Anterior cingulate cortex (tissue), 58 donors: ENCODE data around the gene KCNV2.

Experiments
- DNase-seq, 58 donors: peaks; one replicate each; lab custom pipeline; 2025; lab: John Stamatoyannopoulos, UW

KCNV2 gene

GRCh38 chr9:2718698-2719033, 1.4 kb downstream of the KCNV2 start:
- no peak for DNase-seq

- DNase-seq = no peak
Observed at GRCh38 chr9:2720179-2720654, 2.9 kb downstream of the KCNV2 start.

DNA sequence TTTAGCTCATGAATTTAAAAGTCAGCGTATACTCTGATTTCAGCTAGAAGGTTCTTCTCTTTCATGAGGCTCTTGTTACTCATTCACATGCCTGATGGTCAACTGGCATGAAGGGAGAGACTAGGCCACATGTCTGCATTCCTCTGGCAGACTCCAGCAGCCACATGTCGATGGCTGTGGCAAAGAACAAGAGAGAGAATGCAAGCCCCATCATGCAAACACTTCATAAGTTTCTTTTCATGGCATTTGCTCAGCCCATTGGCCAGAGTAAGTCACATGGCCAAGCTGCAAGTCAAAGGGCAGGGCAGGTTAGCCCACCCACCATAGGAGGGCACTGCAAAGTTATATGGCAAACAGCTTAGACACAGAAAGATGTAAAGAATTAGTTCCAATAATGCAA, 5.4 kb downstream of the KCNV2 start:
- no peak for DNase-seq

DNA sequence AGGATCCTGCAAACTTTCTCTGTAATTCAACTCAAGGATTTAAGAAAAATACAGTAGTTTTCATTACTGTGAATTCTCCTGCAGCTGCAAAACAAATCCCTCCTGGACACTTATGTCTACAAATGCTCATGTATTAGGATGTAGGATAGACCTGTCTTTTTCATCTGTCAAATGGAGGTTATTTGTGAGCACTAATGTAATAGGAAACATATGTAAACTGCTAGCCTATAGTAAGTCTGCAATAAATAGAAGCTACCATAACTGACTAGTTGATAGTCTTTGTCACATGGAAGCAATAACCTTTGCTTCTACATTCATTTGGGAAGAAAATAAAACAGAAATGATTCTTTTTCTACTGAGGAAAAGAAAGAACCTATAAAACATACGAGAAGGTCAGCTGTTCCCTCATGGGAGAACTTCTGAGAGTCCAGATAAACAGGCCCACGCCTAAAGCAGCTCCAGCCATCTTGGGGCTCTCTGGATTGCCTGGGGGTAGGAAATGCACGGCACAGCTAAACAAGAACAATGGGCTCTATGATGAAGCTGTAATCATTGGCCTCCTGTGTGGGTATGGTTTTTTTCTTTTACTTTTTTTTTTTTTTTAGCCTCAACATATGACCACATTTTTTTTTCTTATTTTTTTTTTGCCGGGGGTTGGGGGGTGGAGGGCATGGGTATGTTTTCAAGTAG, 6.2 kb downstream of the KCNV2 start:
- DNase-seq = no peak

DNA sequence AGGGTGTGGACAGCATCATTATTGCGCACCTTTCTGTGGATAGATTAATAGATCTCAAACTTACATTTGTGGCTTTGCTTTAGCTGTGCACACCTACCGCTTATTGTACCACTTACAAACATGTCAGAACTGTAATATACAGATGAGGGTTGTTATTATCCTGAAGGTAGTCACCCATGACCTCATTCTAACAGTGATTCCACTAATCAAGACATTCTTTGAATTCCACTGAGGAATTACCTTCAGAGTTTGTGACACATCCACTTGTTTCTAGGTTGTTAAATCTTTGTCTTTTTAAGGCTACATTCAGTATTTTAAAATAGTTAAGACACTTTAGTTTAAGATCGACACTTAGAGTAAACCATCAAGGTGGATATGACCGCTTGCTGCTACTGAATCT, 7.8 kb downstream of the KCNV2 start:
- DNase-seq = no peak

DNA sequence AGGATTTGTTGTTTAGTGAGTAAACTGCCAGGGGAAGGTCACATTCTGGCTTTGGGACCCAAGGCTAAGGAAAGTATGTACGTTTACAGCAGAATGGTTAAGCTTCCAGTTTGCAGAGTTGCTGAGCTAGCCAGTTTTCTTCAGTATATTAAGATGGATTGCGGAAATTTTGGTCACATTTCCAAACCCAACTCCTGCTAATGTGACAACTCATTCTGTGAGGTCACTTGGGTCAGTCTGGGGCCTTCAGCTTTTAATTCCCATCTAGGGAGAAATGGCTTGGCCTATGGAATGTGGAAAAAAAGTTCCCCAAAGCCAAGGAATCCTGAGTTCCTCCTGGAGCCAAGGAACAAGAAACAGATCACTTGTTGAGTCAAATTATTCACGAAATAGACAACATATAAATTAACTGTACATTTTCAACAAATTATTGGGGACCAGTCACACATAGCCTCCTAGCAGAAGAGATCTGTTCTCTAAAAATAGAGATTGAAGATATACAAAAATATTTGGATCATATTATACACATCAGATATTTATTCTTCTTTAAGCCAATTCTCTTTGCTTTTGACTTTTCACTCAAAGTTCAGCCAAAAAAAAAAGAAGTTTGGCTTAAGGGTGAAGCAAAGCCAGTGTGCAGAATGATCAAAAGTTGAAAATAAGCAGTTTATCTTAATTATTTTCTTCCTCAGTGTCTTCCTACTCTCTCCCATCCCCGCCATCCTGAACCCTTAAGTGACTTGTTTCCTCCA, 8.8 kb downstream of the KCNV2 start:
- no peak for DNase-seq

- no peak for DNase-seq
Observed at GRCh38 chr9:2726650-2727340, 9.5 kb downstream of the KCNV2 start.

GRCh38 chr9:2727374-2727773, 10.1 kb downstream of the KCNV2 start:
- DNase-seq = no peak

- DNase-seq = peak in 6 of 58 donors; percentile 1 to 12 (median 4)
Observed at GRCh38 chr9:2727966-2728613, 10.8 kb downstream of the KCNV2 start.

DNA sequence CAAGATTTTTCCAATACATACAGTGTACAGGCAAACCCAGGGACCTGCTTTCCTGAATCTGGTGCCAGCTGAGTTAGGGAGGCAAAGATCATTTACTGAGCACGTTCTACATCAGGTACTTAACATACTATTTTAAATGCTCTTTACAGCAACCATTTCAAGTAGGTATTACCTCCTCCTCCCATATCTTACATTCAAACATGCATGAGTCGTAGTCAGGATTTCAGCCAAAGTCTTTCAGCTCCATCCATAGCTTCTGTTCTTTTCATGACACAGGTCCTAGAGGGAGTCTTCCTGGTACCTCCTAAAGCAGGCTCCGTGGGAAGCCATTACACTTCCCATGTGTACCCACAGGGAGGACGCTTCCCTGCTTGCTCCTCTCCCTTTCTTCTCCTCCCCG, 11.7 kb downstream of the KCNV2 start:
- no peak for DNase-seq

DNA sequence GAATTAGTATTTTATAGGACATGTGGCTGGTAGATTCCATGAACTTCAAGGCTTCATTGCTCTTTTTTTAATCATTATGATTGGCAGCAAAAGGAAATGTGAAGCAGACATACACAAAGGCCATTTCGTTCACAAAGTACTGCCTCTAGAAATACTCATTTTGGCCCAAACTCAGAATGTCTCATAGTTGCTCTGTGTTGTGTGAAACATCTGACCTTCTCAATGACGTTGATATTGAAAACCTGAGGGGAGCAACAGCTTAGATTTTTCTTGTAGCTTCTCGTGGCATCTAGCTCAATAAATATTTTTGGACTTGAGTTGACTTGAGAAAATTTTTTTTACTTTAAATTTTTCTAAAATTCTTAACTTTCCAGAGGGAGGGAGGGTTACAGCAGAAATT, 12.4 kb downstream of the KCNV2 start:
- no peak for DNase-seq

DNA sequence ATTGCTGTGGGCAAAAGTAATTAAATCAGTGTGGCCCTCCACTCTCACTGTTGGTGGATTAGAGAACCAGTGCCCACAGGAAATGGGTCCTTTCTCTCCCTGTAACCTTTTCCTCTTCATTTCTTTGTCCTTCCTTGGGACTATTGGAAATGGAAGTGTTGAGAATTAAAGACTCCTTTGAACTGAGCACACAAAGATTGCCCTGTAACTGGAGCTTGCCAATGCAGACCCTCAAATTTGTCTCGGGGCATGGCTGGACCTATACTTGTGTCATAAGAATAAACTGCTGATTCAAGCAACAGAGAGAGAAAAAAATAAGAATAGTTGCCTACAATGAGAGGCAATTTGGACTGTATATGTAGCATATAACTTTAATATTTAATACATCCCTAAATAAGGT, 13.7 kb downstream of the KCNV2 start:
- DNase-seq = no peak

DNA sequence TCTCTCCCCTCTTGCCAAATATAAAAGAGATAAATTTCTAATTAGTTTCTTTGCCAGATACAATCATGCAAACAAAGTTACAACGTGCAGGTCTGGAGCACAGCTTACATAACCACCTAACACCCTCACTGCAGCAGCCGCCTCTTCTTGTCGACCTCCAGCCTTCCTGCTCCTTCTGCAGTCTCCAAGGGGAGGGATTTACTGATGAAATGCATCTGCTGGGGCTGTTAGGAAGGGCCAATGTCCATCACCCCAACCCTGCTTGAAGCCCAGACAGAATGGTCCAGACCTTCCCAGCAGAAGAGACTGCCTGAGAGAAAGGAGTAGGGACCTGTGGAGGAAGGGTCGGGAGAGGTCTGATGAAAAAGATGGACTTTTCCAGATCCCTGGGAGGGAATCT, 15.2 kb downstream of the KCNV2 start:
- no peak for DNase-seq

GRCh38 chr9:2740616-2741015, 23.3 kb downstream of the KCNV2 start:
- no peak for DNase-seq

- DNase-seq = no peak
Observed at GRCh38 chr9:2741441-2742158, 24.3 kb downstream of the KCNV2 start.

DNA sequence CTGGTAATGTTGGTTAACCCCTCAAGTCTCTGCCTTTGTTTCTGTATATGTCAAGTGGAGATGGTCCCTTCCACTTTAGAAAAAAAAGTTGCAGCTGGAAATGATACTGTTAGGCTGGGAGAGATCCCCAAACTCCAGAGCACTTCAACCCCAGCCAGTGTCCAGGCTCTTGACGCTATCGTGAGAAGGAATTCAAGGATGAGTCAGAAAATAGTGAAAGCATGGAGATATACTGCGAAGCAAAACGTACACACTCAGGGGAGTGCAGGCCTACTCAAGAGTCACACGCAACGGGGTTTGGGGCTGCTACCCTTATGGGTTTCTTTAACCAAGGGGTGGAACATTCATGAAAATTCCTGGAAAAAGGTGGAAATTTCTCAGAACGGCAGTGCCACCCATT, 24.9 kb downstream of the KCNV2 start:
- no peak for DNase-seq

DNA sequence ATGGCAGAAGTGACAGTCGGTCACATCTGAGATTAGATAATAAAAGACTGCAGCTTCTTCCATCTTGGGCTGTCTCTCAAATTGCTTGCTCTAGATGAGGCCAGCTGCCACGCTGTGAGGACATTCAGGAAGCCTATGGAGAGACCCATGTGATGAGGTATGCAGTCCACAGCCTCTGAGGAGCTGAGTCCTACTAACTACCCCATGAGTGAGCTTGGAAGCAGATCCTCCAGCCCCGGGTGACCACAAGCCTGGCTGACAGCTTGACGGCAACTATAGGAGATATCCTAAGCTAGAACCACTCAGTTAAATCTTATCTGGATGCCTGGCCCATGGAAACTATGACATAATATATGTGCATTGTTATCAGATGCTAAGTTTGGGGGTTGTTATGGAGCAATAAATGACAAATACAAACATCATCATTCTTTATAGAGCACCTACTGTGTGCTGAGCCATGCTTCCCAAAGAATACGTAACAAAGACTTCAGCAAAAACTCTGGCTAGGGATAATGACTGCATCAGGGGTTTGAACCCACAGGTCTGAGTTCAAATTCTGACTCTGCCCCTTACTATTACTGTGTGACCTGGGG, 26.7 kb downstream of the KCNV2 start:
- DNase-seq = no peak

DNA sequence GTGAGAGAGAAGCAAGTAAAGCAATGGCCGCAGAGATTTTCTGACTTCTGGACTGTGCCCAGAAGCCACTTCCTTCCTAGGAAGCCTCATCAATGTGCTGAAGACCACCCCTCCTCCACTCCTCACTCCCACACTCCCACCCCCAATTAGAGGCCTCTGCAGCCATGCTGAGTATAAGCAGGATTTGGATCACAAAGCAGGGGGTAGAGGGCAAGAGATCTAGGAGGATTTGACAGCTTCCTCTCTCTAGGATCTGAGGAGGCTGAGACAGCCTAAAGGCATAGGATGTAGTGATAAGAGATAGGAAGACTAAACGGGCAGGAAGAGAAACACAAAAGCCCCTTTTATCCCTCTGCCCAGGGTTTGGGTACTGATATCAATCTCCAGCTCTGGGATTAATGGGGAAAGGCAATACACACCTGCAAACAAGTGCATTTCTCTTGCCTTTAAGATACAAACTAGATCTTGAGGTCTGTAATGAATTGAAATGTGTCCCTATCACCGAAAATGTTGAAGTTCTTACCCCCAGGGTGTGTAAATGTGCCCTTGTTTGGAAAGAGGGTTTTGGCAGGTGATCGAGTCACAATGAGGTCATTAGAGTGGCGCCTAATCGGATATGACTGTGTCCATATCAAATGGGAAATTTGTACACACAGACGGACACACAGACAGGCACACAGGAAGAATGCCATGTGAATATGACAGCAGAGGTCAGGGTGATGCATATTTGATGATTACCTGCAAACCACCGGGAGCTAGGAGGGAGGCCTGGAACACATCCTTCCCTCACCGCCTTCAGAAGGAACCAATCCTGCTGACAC, 28.5 kb downstream of the KCNV2 start:
- DNase-seq = no peak

DNA sequence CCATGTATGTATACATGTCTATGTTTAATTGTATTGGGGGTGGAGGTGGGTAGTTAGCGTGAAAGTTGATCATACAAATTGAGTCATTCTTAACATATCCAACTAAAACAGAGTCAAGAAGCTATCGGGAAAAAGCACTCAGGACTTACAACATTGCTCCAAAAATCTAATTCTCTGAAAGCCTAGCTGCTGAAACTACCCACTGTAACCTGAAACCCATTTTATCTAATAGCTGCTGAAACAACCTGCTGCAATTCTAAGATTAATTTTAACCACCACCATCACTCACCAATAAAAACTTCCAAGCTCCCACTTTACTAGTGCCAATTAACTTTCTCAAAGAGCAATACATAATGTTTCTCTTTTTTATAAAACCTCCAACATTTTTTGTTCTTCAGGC, 32.2 kb downstream of the KCNV2 start:
- no peak for DNase-seq
